HPDE6-E6E7 (cell line): ENCODE results near the gene STAT5B.
A peak's percentile ranks its signal among the peaks of the same experiment; 100 is the strongest.
"Not testable (repeated sequence)": the region's sequence is repeated elsewhere in the genome, so short reads cannot be mapped to it uniquely, and the experiment has no call there.

Experiments used
- DNase-seq: peaks from one replicate; pipeline ENCODE4 v3.0.0; 2011; ENCODE audit warnings: missing footprints; ENCODE audit errors: extremely low spot score

STAT5B gene

DNA sequence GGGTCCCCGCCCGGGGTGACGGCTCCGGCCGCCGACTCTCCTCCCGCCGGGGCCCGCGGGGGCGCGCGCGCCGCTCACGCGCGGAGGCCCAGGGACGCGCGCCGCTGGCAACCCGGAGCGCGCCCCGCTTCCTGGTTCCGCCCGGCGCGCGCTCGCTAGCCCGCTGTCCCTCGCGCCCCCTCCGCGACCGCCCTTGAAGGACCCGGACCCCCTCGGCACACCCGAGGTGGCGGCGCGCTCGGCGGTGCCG, at the start of gene STAT5B:
STAT5B (minus strand) TSS at position 33 of the 250 bp plus-strand sequence. CDS start 44,264 bp downstream, outside the sequence.
- DNase-seq, result peak; percentile 77

DNA sequence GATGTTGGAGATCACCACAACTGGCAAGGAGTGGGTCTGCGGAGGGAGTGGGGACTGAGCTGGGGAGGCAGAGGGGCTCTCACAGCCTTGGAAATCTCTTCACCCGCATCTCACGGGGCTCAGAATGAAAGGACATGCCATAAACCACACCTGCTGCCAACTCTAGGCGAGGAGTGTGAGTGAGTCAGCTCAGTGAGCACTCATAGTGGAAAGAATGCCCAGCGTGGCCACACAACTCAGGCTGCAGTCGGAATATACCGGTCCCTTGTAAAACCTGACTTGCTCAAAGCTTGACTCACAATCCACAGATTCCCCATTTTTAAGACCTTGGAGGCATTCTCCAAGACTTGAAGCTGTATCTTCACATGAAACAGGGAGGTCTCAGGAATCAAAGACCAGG, 48.8 kb upstream of the STAT5B start:
- DNase-seq, result peak; percentile 82

DNA sequence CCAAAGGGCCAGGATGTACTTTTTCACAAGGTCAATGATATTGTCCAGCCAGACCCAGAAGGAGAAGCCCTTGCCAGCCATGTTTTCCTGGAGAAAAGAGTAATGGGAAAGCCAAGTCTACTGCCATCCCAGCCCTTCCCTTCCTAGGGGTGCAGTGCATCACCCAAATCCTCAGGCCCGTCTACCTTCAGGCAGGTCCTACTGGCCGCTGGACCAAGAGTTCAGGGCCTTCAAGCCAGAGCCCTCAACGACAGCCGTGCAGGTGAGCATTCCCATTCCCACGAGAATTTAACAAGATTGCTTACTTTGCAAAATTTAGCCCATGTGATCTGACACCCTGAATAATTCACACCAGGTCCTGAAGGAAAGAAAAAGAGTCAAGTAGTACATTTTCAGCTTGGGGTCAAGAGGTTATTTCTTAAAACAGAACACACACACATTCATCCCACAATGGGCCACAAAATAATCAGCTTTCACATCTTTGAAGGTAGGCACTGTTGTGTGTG, 47.1 kb upstream of the STAT5B start:
- no peak for DNase-seq

DNA sequence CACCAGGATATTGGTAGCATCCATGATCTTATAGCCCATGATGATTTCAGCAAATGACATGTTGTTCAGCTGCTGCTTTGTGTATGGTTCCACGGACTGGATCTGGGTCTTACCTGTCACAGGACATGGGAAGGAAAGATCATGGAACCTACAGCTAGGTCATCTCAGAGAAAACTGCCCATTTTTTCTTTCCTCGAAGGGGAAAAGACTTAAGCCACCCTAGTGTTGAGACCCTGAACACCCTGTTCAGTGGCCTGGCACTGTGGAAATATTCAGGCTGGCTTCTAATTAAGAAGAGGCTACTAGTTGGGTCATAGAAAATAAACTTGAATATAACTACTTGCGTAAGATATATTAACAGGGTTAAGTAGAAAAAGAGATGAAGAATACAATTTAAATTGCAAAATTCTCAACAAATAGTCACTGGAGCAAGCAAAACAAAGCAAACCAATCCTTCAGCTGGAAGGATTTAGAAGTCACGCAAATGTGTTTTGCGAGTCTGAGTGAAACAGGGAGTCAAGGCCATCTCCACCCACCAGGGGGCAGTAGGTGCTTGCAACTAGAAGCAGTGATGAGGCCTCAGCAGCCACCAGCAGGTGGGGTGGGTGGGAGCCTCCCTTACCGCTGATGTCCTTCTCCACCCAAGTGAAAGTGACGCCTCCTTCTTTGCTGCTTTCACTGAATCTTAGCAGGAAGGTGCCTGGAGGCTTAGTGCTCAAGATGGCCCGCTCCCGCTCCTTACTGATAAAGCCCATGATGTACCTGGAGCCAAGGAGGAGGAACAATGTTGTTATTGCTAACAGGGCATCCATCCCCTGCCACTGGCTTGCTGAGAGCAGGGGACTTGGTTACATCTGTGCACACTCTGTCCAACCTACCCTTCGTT, 46.4 kb upstream of the STAT5B start:
- DNase-seq, result peak; percentile 93

DNA sequence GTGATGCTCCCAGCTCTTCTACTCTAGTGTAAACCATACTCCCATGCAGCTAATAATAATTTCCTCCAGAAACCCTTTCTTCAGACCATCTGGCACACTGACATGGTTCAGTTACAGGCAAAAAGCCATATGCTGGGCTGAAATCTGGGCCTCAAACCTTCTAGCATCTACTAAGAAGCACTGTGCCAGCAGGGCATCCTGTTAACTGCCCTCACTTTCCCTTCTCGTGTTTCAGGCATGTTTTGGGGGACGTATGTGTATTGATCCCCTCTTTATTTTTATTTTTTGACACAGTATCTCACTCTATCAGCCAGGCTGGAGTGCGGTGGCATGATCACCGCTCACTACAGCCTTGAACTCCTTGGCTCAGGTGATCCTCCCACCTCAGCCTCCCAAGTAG, 45.4 kb upstream of the STAT5B start:
- DNase-seq, result no peak

DNA sequence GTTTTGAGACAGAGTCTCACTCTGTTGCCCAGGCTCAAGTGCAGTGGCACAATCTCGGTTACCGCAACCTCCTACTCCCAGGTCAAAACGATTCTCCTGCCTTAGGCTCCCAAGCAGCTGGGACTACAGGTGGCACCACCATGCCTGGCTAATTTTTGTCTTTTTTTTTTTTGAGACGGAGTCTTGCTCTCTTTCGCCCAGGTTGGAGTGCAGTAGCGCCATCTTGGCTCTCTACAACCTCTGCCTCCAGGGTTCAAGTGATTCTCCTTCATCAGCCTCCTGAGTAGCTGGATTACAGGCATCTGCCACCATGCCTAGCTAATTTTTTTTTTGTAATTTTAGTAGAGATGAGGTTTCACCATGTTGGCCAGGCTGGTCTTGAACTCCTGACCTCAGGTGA, 41.8 kb upstream of the STAT5B start:
- not testable (repeated sequence) for DNase-seq

DNA sequence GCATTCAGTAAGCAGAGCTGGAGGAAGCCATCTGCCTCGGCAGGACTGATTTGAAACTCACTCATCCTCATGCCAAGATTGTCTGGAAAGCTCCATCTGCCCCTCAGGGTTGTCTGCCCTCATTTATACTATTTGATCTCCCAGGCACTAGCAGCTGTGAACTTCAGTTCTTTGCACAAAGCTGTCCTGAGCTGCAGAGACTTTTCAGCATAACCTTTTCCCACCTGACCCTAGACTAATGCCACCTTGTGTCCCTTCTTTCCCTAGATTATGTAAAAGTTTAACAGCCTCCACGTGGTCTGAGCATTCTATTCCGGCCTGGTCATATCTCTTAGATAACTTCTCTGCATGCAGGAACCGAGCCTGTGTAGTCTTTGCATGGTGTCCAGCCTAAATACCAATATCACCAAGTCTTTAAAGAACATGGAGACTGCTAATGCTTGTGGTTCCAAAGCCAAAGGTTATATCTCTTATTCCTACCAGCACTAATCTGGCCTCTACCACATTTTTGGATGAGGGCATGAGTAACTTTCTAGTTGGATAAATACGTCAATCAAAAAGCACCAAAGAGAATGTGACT, 41.2 kb upstream of the STAT5B start:
- DNase-seq, result no peak

DNA sequence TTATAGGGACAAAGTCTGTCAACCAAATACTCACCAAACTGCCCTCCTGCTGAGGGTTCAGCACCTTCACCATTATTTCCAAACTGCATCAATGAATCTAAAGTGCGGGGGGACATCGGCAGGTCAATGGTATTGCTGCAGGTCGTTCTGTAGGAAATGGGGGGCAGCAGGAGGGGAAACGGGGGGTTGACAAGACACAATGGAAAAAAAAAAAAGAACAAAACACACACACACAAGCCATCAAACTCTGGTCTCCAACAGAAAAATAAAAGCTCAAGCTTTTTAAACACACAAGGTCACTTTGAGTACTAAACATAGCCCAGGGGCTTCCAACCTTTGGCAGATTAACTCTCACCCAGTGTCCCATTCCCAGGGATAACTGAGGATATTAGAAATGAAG, 40.6 kb upstream of the STAT5B start:
- no peak for DNase-seq

DNA sequence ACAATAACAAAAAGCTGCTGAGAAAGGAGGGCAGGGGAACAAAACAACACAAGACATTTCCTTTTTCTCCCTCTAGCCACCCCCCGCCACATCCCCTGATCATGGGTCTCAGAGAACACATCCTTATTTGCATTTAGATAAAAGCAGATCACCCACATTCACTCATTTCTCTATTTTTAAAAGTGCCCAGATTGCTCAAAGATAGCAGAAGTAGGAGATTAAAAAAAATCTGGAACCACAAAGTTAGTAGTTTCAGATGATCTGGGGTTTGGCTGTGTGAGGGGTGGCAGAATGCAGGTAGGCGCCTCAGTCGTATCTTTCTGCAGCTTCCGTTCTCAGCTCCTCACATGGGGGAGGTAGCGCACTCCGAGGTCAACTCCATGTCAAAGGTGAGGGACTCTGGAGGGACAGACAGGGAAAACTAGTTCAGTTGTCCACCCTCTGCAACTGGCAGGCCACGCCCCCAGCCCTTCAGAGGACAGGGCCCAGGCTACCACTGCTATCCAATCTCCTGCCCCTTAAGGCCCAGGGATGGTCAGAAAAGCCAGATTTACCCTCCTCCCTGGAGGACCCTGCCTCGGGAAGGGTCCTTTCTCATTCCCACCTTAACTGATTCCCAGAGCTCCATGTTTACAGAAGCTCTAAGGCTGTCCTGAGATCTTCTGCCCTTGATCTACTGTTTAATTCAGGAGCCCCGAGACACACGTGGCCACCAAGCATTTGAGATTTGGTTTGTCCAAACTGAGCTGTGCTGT, 39.4 kb upstream of the STAT5B start:
- no peak for DNase-seq

DNA sequence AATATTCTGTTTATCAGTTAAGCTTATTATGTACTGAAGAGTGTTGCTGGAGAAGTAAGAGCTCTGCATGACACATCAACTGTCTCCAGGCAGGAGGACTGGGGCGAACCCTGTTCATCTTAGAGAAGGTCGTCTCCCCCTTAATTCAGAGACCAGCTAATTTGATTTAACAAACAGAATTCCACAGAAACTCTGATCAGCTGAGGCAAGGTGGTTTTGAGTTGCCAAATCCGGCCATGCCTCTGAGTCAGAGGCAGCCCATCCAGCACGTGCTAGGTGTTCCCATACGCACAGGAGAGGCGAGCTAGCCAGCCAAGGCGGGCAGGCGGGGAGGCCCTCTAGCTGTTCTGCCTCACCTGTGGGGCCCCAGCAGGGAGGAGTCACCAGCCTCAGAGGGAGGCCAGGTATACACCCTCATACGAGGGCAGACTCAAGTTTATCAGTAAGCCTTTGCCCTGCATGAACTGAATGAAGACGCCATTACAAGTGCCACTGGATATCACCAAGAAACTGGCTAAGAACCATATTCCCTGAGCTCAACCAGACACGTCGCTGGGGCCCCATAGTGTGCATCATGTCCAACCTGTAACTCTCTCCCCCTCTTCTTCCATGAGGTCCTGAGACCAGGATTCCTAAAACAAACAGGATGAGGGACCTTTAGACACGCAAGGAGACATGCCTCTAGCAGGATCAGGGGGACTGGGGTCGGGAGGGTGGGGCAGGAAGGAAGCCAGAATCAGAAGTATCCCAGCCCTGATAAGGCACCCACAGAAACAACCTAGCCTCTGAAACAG, 37.8 kb upstream of the STAT5B start:
- peak; percentile 38 for DNase-seq

DNA sequence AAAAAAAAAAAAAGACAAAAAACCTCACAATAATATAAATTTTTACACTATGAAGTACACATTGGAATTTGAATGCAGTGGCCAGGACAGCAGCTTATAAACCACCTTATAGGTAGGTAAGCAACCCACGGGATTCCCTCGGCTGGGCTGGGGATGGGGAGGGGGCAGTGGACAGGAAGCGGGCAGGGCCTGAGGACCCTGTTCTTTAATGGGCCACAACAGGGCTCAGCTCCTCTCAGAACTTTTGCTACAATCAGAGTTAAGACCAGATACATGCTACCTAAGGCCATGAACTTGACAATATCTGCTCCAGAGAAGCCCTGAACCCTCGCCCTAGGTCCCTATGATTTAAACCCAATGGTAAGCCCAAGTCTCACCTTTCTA, 37.2 kb upstream of the STAT5B start:
- DNase-seq, result no peak

DNA sequence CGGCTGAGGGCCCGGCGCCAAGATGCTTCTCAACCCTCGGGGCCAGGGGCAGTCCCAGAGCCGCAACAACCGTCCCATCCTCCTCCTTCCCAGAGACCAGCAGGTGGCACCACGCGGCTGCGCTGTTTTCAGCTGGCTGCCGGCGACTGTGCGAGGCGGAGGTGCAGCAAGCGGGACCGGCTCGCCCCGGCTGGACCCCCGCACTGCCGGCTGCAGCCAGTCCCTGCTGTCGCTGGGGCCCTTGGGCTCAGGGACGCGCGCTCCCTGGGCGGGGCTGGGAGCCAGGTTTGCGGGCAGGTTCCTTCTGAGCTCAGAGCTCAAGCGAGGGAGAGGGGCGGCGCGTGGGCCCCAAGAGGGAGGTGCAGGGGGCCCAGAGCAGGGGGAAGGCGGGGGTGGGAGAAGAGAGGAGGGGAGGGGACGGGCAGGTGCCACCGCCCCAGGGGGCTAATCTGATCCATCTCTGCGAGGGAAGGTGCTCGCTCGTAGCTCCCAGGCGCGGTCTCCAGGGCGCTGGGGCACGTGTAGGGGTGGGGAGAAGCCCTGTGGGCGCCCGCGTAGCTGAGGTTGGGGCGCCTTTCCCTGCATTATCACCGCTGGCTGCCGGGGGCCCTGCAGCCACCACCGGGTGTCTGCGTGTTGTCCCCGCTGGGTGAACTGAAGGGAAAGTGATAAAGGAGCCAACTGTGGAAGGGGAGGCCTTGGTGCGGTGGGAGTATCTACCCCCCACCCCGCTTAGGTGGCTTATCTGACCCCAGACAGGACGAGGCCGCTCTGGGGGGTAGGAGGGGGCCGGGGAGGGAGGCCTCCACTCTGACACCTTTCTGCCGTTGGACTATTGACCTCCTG, 36.3 kb upstream of the STAT5B start:
- peak; percentile 54 for DNase-seq

DNA sequence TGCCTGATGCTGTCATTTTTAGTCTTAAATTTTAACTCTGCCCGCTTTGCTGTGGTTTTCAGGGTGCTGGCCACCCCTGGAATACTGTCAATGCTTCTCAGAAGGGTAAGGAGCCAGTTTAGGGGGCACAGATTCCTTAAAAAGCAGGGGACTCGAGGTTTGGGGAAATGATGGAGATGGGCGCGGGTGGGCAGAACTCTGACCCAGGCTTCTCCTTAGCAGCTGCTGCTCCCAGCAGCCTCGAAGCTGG, 35.8 kb upstream of the STAT5B start:
- DNase-seq, result no peak

DNA sequence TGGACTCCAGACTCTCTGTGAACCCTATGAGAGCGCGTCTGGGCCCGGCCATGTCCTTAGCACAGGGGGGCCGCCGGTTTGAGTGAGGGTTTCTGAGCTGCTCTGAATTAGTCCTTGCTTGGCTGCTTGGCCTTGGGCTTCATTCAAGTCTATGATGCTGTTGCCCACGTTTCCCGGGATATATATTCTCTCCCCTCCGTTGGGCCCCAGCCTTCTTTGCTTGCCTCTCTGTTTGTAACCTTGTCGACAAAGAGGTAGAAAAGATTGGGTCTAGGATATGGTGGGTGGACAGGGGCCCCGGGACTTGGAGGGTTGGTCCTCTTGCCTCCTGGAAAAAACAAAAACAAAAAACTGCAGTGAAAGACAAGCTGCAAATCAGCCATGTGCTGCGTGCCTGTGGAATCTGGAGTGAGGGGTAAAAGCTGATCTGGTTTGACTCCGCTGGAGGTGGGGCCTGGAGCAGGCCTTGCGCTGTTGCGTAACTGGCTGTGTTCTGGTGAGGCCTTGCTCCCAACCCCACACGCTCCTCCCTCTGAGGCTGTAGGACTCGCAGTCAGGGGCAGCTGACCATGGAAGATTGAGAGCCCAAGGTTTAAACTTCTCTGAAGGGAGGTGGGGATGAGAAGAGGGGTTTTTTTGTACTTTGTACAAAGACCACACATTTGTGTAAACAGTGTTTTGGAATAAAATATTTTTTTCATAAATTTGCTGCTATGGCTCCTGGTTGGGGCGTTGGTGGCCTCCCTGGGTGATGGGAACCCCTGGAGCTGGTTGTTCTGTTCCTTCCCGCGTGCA, 35.2 kb upstream of the STAT5B start:
- no peak for DNase-seq

DNA sequence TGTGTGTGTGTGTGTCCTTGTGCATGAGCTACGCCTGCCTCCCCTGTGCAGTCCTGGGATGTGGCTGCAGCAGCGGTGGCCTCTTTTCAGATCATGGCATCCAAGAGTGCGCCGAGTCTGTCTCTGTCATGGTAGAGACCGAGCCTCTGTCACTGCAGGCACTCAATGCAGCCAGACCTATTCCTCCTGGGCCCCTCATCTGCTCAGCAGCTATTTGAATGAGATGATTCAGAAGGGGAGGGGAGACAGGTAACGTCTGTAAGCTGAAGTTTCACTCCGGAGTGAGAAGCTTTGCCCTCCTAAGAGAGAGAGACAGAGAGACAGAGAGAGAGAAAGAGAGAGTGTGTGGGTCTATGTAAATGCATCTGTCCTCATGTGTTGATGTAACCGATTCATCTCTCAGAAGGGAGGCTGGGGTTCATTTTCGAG, 34.6 kb upstream of the STAT5B start:
- no peak for DNase-seq

DNA sequence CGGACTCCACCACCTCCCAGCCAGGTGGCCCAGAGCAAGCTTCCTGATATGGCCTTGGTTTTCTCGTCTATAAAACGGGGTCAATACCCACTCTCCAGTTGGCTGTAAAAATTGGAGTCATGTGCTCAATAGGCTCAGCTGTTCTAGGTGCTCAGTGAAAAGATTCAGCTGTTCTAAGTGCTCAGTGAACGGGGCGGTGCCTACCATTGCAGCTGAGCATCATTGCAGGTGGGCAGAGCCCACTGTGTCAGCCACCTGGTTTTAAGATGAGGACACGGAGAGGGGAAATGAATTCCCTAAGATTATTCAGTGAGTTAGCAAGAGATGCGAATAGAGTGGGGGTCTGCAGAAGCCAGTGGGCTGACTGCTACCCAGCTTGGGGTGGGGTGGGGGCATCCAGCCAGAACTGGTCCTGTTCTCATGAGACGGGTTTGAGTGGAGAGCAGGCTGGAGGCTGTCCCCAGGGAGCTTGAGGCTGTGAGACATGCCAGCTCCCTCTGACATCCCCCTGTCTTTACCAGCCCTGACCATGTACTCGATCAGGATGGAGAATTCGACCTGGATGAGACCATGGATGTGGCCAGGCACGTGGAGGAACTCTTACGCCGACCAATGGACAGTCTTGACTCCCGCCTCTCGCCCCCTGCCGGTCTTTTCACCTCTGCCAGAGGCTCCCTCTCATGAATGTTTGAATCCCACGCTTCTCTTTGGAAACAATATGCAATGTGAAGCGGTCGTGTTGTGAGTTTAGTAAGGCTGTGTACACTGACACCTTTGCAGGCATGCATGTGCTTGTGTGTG, 34.0 kb upstream of the STAT5B start:
- no peak for DNase-seq

DNA sequence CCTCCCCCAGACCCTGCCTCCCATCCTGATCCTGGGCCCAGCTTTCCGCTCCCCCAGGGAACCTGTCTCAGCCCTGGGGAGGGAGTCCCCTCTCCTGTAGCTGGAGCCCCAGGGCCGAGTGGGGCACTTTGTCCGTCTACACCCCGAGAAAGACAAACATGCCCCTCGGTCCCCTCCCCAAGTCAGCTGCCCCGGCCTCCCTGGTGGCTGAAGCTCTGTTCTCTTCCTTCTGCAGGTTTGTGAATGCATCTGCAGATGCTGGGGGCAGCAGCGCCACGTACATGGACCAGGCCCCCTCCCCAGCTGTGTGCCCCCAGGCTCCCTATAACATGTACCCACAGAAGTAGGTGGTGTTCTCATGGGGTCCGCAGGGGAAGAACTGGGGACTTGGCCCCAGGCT, 33.0 kb upstream of the STAT5B start:
- DNase-seq, result no peak

DNA sequence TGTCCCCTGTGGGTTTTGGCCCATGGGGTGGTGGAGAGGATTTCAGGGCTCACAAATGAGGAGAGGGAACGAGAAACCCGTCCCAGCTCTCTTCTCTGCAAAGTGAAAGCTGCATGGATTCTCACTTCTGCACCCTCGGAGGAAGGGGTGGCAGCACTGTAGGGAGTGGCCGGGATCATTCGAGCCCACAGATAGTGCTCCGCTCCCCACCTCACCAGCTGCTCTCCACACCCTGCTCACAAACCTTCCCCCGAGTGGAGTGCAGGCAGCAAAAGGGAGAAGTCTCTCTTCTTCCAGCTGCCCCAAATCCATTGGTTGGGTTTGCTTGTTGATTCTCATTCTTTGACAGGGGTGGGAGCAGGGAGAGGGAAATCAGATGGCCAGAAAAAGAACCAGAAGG, 32.3 kb upstream of the STAT5B start:
- DNase-seq, result no peak

DNA sequence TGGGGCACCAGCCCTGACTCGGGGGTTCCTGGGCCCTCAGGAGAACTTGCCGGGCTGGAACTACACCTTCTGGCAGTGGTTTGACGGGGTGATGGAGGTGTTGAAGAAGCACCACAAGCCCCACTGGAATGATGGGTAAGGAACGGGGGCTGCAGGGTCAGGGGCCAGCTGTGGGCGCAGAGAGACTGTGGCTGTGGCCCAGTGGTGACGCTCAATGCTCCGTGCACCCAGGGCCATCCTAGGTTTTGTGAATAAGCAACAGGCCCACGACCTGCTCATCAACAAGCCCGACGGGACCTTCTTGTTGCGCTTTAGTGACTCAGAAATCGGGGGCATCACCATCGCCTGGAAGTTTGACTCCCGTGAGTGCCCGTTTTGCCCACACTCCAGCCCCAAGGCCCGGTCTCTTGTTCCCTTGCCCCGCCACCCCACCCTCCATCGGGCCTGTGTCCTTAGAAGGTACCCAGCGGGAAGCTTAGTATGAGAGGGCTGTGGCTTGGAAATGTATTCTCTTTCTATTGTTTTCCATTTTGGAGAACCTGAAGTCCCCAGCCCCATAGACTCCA, 31.3 kb upstream of the STAT5B start:
- DNase-seq, result no peak

DNA sequence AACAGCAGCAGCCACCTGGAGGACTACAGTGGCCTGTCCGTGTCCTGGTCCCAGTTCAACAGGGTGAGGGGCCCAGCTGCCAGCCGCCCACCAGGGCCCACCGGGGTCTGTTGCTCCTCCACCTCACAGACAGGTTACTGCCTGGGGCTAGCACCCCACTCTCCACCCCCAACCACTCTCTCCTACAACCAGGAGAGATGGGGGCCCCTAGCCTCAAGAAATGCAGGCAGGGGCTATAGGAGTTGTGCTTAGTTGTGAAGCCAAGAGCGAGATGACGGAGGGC, 30.1 kb upstream of the STAT5B start:
- DNase-seq, result no peak
